T-helper 22 cell (primary cell): ENCODE data around the gene SELENOO.

ENCODE experiments used
- DNase-seq: peaks from one replicate; pipeline ENCODE4 v3.0.0-alpha.2; 2020; ENCODE audit warnings: low read depth

The SELENOO gene

GRCh38 chr22:50171965-50172421 lies 28.8 kb upstream of the SELENOO start:
- DNase-seq: no peak

- no peak for DNase-seq
Measured at GRCh38 chr22:50173311-50173982, 27.4 kb upstream of the SELENOO start.

- DNase-seq: no peak
Measured at GRCh38 chr22:50173983-50174355, 26.8 kb upstream of the SELENOO start.

- DNase-seq: no peak
Measured at GRCh38 chr22:50174382-50175190, 26.2 kb upstream of the SELENOO start.

- DNase-seq: no peak
Measured at GRCh38 chr22:50175191-50175461, 25.7 kb upstream of the SELENOO start.

GRCh38 chr22:50175921-50176849 lies 24.6 kb upstream of the SELENOO start:
- DNase-seq: no peak

- DNase-seq: no peak
Measured at GRCh38 chr22:50176850-50177536, 23.8 kb upstream of the SELENOO start.

GRCh38 chr22:50177537-50178470 lies 23.0 kb upstream of the SELENOO start:
- no peak for DNase-seq

- no peak for DNase-seq
Measured at GRCh38 chr22:50178471-50178864, 22.3 kb upstream of the SELENOO start.

GRCh38 chr22:50178871-50179869 lies 21.6 kb upstream of the SELENOO start:
- DNase-seq: no peak

- DNase-seq: no peak
Measured at GRCh38 chr22:50179937-50180726, 20.7 kb upstream of the SELENOO start.

- DNase-seq: no peak
Measured at GRCh38 chr22:50180727-50181521, 19.9 kb upstream of the SELENOO start.

- DNase-seq: no peak
Measured at GRCh38 chr22:50182176-50183081, 18.4 kb upstream of the SELENOO start.

GRCh38 chr22:50183141-50183971 lies 17.5 kb upstream of the SELENOO start:
- no peak for DNase-seq

- no peak for DNase-seq
Measured at GRCh38 chr22:50184004-50184901, 16.6 kb upstream of the SELENOO start.
